ENCODE measurements around the gene STRN4. TPM values are rescaled to one million over a fixed set of nuclear protein-coding genes. Genes with fewer than 3 reads are reported as not detected.

STRN4 gene
- total RNA-seq, 4 donors from 2014 or later = 81.6 to 306 (median 174) TPM

GRCh38 chr19:46728693-46729339 is 17.4 kb downstream of the STRN4 start:
- Histone ChIP-seq H3K27me3 (no peaks in the 10 kb centered on the region), H3K27ac (peak overlapping the region in 2 of 4 donors; percentile 30 to 42), H3K4me3 (no peak overlapping the region), H3K4me1 (no peaks in the 10 kb centered on the region), H3K9me3 (no peaks in the 10 kb centered on the region), H3K36me3 (peaks cover 0 to 59% (median 19%) of the 10 kb centered on the region in 4 donors)
- WGBS, 2 donors (ENCODE audit: low coverage in 1 of 2) = 37 to 40% methylated on average over 1 to 20 of the region's 20 CpGs
- DNase-seq = peak; percentile 80
- in situ Hi-C loops (cut with MboI; ENCODE audit: low pct_ligation_motif_present in 1 of 4, low pct_unique_long_range_greater_than_20kb in 1 of 4, low sequenced_read_pairs in 3 of 4) = no loop called here
- TF ChIP-seq POLR2AphosphoS5 (IDR thresholded peaks at IDR 0.05) = no peak
- TF ChIP-seq, protein P1, sequence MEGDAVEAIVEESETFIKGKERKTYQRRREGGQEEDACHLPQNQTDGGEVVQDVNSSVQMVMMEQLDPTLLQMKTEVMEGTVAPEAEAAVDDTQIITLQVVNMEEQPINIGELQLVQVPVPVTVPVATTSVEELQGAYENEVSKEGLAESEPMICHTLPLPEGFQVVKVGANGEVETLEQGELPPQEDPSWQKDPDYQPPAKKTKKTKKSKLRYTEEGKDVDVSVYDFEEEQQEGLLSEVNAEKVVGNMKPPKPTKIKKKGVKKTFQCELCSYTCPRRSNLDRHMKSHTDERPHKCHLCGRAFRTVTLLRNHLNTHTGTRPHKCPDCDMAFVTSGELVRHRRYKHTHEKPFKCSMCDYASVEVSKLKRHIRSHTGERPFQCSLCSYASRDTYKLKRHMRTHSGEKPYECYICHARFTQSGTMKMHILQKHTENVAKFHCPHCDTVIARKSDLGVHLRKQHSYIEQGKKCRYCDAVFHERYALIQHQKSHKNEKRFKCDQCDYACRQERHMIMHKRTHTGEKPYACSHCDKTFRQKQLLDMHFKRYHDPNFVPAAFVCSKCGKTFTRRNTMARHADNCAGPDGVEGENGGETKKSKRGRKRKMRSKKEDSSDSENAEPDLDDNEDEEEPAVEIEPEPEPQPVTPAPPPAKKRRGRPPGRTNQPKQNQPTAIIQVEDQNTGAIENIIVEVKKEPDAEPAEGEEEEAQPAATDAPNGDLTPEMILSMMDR (IDR thresholded peaks at IDR 0.05) = peak; percentile 88 to 96 (median 93)
- intact Hi-C loops (cut with DNase I; ENCODE audit: low total_unique reads) = loop anchor here (2.0 kb wide), 1 partner anchor 24 kb away; no protein-coding TSS in a partner anchor

DNA sequence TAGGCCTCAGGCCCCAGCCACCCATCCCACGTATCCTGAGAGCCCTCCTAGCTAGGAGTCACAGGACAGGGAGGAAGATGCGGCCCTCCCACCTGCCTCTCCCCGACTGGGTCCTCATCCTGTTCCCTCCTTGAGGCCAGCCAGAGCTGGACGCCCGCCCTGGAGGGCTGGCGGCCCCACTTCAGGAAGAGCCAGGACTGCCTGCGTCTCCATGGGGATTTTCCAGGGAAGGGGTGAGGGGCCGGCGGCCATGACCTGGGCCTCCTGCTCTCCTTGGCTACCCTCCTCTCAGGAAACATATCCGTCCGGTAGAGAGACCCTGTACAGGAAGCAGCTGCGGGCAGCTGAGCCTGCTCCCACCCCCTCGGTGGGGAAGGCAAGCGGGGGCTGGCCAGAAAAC is 18.0 kb downstream of the STRN4 start:
- Histone ChIP-seq H3K9me3 (no peaks in the 10 kb centered on the region), H3K36me3 (peaks cover 0 to 59% (median 18%) of the 10 kb centered on the region in 4 donors), H3K4me3 (no peak overlapping the region), H3K4me1 (no peaks in the 10 kb centered on the region), H3K27ac (peak overlapping the region in 2 of 4 donors; percentile 30 to 42), H3K27me3 (no peaks in the 10 kb centered on the region)
- TF ChIP-seq POLR2AphosphoS5 (IDR thresholded peaks at IDR 0.05) = peak in 1 of 3 donors; percentile 3
- TF ChIP-seq POLR2A (IDR thresholded peaks at IDR 0.05) = no peak
- 74 to 100% methylated on average over 1 to 3 of the region's 14 CpGs for WGBS, 2 donors (ENCODE audit: low coverage in 1 of 2)
- in situ Hi-C loops (cut with MboI; ENCODE audit: low pct_ligation_motif_present in 1 of 4, low pct_unique_long_range_greater_than_20kb in 1 of 4, low sequenced_read_pairs in 3 of 4) = no loop called here
- DNase-seq = no peak
- intact Hi-C loops (cut with DNase I; ENCODE audit: low total_unique reads) = loop anchor here (2.0 kb wide), 1 partner anchor 23 kb away; no protein-coding TSS in a partner anchor

GRCh38 chr19:46727757-46728156 is 18.5 kb downstream of the STRN4 start:
- intact Hi-C loops (cut with DNase I; ENCODE audit: low total_unique reads) (loop anchor here (2.0 kb wide), 1 partner anchor 23 kb away; no protein-coding TSS in a partner anchor), in situ Hi-C loops (cut with MboI; ENCODE audit: low pct_ligation_motif_present in 1 of 4, low pct_unique_long_range_greater_than_20kb in 1 of 4, low sequenced_read_pairs in 3 of 4) (no loop called here)
- no peak for DNase-seq
- Histone ChIP-seq H3K9me3 (no peaks in the 10 kb centered on the region), H3K27me3 (no peaks in the 10 kb centered on the region), H3K27ac (peak overlapping the region in 1 of 4 donors; percentile 42), H3K4me1 (no peaks in the 10 kb centered on the region), H3K4me3 (no peak overlapping the region), H3K36me3 (peaks cover 0 to 59% (median 17%) of the 10 kb centered on the region in 4 donors)
- 69 to 84% methylated on average over 2 to 8 of the region's 11 CpGs for WGBS, 2 donors (ENCODE audit: low coverage in 1 of 2)
- TF ChIP-seq POLR2AphosphoS5 (IDR thresholded peaks at IDR 0.05) (no peak), EP300 (IDR thresholded peaks at IDR 0.05; ENCODE audit: low read depth) (no peak), POLR2A (IDR thresholded peaks at IDR 0.05) (no peak)
- TF ChIP-seq, protein P1 (IDR thresholded peaks at IDR 0.05) = no peak

DNA sequence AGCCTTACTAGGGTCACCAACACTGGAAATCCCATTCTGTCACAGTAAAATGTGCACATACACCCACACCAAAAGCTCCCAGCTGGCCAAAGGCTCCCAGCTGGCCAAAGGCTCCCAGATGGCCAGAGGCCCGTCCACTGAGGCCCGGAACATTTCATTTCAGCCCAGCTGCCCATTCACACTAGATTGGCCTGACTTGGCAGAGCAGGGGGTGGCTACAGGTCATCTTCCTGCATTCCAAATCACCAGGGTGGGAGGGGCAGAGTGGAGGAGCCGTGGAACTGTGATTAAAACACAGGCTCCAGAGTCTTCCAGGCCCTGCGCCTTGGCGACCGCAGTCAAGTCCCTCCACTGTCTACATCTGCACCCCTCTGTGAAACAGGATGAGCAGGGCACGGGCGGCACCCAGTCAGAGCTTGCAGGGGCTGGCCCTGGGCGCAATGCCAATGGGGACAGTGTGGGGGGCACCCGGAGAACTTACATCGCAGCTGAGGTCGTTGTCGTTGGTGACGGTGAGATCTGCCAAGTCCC is 19.2 kb downstream of the STRN4 start:
- Histone ChIP-seq H3K9me3 (no peaks in the 10 kb centered on the region), H3K36me3 (peaks cover 0 to 61% (median 19%) of the 10 kb centered on the region in 4 donors), H3K4me1 (no peaks in the 10 kb centered on the region), H3K4me3 (no peak overlapping the region), H3K27ac (no peak overlapping the region), H3K27me3 (no peaks in the 10 kb centered on the region)
- no peak for DNase-seq
- in situ Hi-C loops (cut with MboI; ENCODE audit: low pct_ligation_motif_present in 1 of 4, low pct_unique_long_range_greater_than_20kb in 1 of 4, low sequenced_read_pairs in 3 of 4) (no loop called here), intact Hi-C loops (cut with DNase I; ENCODE audit: low total_unique reads) (no loop called here)
- WGBS, 2 donors (ENCODE audit: low coverage in 1 of 2) = 52 to 86% methylated on average over 3 to 14 of the region's 14 CpGs
- no peak for TF ChIP-seq EP300 (IDR thresholded peaks at IDR 0.05; ENCODE audit: low read depth)
- TF ChIP-seq, protein P1 (IDR thresholded peaks at IDR 0.05) = no peak
- TF ChIP-seq POLR2AphosphoS5 (IDR thresholded peaks at IDR 0.05) = no peak
- no peak for TF ChIP-seq POLR2A (IDR thresholded peaks at IDR 0.05)
